ENCODE measurements around the gene WDR5.

The WDR5 gene

GRCh38 chr9:134132208-134132870 lies 3.5 kb upstream of the WDR5 start:
- DNase-seq: no peak

GRCh38 chr9:134134949-134135342 lies 936 bp upstream of the WDR5 start:
- no peak for DNase-seq

DNA sequence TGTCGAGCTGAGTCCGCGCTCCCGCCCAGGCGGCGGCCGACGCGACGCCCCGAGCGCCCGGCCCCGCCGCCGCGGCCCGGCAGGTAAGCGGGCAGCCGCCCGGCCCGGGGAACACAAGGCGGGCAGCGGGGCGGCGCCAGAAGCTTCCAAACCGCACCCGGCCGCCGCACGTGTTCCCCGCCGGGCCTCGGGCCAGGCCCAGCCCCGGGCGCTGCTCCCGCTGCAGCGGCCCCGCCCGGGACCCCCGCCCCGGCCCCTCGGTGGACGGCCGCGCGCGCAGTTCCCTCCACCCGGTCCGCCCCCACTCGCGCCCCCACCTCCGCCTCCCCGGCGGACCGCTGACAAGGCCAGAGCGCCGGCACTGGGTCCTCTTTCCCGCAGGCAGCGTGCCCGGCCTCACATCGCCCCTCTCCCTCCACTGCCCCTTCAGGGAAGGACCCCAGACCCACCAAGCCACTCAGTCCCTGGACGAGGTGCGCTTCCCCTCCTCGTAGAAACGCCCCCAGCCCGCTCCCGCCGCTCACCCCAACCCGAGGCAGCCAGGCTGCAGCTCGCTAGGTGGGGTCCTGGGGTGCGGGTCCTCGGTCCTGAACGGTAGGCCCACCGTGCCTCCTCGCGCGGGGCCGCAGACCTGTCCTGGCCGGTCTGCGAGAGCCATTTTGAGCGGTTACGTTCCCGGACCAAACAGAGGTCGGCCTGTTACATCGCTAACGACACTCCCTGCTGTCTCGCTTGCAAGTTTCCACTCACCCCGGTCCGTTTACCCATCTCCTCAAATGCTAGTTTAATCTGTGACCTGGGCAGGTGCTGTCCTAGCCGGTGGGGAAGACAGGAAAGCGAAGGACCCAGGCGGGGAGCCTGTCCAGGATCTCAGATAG lies 475 bp downstream of the WDR5 start:
- peak; percentile 27 to 28 for DNase-seq

DNA sequence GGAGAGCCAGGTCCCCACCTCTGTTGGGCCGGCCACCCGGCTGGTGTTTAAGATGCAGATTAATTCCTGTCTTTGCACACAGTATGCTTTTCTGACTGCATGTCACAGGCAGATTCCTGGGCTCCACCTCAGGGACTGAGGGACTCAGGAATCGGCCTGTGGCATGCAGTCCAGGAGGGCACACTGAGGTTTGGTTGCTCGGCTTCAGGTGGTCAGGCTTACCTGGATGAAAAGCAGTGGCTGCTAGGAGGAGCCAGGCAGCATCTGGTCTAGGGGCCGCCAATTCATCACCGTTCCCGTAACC lies 1.1 kb downstream of the WDR5 start:
- DNase-seq: no peak

DNA sequence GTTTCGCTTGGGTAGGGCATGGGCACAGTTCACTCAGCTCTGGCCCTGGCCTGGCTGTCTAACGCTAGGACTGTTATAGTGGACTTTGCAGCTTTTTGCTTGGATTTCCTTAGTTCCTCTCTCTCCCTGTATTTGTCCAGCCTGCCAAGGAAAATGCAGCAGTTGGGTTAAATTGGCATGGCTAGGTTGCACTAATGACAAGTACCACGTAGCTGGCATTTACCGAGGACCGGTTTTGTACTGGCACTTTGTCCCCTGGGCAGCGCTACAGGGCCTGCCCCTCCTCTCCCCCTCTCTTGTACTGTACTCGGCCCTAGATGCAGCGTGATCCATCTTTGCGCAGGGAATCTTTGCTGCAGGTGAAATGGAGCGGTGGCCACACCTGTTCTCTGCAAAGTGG lies 2.4 kb downstream of the WDR5 start:
- no peak for DNase-seq

DNA sequence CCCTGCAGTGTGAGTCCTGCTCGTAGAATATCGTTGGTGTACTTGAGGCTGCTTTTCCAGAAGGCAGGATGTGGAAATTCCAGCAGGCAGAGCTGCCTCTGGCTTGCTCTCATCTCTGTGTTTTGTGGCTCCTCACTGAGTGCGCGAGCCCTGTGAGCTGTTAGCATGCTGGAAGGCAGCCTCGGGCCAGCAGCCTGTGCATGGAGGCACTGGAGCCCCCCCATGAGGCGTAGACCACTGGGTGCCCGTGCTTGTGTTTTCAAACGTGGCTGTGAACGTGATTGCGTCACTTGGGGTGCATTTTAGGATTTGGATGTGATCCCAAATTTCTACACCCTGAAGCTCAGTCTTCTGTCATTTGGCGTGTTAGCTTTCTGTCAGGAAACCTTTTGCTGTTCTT lies 3.2 kb downstream of the WDR5 start:
- no peak for DNase-seq

DNA sequence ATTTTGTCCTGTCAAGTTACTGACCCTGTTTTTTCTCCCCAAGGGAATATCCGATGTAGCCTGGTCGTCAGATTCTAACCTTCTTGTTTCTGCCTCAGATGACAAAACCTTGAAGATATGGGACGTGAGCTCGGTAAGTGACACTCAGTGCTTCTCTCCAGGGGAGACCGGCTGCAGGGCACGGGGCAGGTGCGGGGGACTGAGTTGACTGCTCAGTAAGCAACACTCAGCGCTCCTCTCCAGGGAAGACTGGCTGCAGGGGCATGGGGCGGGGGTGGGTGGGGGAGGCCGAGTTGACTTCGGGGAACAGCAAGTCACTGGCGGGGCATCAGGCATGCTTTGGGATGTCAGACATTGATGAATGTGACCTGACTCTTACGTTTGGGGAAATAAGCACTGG lies 6.0 kb downstream of the WDR5 start:
- DNase-seq: no peak

GRCh38 chr9:134144801-134145200 lies 8.9 kb downstream of the WDR5 start:
- no peak for DNase-seq

DNA sequence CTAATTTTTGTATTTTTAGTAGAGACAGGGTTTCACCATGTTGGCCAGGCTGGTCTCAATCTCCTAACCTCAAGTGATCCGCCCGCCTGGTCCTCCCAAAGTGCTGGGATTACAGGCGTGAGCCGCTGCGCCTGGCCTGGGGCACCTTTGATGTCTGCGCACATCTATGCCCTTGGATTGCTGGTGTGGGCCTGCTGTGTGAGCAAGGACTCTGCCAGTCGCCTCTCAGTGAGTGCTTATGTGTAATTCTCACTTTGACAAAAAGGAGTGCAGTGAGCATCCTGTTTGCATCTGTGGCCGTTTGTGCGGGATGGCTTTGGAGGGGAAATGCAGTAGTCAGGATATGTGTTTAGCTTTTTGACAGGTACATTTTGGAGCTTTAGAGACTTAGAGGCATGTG lies 9.4 kb downstream of the WDR5 start:
- DNase-seq: no peak

DNA sequence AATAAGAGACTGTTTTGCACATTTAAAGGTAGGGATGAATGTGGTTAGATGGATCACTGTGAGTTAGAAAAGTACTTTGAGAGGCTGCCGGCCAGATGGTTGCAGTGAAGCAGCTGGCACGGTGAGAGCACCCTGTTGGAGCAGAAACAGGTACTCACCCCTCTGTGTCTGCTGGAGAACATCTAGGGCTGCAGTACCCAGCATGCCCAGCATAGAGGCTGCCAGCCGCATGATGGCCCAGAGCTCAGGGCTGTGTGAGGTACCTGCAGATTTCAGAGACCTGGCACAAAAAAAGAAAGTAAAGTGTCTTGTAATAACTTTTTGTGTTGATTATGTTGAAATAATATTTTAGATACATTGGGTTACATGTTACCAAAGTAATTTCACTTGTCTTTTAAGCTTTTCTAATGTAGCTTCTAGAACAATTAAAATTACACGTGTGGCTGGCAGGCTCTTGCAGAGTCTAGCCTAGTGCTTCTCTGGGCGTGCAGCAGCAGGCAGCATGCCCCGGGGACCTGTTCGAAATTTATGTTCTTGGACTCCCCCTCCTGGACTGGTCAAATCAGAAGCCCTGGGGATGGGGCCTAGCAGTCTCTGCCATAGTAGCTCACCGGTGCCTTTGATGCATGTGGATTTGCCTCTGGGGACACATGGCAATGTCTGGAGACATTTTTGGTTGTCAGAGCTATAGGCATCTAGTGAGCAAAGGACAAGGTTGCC lies 11.1 kb downstream of the WDR5 start:
- DNase-seq: no peak

- DNase-seq: no peak
These were observed 13.5 kb downstream of the WDR5 start for GRCh38 chr9:134149380-134149779.

DNA sequence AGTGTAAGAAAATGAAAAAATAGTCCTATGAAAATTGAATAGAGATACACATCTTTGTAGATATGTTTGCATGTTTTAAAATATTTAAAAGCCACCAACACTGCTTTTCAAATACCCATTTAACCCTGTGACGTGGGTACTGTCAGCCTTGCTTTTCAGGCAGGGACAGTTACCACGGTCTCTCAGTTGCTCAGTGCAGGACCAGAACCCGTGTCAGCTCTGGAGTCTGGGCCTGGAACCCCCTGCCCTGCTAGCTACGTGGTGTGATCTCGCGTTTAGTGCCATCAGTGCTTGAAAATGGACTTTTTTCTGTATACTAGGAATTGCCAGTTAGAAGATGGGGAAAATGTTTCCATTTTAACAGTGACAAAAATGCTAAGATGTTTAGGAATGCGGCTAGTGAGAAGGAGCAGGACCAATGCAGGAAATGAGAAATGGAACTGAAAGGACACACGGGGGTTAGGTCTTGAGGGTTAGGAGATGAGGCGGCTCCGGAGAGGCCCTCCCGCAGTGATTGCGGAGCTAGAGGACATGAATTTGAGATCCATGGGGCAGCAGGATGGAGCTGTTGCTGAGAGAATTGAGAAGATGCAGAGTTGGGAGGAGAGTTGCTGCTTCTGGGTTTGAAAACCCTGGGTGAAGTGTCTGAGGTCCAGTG lies 14.8 kb downstream of the WDR5 start:
- DNase-seq: no peak

DNA sequence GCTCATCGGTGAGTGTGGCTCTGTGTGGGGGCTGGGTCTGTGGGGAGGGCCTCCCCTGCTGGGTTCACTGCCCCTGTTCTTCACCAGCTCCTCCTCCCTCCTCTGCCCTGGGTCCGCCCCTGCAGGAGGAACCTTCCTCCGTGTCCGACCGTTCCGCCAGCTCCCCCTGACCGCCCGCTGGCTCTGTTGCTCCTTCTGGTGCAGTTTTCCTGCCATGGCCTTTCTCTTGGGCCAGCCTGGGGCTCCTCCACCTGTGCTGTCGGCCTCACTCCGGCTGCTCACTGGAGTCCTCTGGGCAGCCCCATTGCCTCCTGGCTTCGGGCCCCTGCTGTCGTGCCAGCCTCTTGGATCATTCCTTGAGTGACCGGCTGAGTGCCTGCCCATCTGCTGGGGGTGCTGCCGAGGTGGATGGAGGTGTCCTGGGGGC lies 16.2 kb downstream of the WDR5 start:
- DNase-seq: no peak

GRCh38 chr9:134152488-134152887 lies 16.6 kb downstream of the WDR5 start:
- no peak for DNase-seq

GRCh38 chr9:134153450-134153849 lies 17.6 kb downstream of the WDR5 start:
- DNase-seq: no peak

DNA sequence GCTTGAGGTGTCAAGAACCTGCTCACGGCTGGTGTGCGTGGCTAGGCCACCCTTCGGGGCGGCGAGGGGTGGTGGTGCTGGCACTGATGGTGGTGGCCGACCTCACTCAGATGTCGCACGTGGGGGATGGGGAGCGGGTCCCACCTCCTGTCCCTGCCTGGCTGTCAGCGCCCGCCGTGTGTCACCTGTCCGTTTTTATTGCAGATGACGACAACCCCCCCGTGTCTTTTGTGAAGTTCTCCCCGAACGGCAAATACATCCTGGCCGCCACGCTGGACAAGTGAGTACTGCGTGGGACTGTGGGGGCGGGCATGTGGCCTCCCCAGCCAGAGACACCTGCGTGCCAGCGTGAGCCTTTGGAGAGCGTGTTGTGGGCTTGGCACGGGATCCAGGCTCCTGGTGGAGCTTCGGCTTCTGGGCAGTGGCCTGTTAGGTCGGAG lies 18.4 kb downstream of the WDR5 start:
- DNase-seq: no peak

DNA sequence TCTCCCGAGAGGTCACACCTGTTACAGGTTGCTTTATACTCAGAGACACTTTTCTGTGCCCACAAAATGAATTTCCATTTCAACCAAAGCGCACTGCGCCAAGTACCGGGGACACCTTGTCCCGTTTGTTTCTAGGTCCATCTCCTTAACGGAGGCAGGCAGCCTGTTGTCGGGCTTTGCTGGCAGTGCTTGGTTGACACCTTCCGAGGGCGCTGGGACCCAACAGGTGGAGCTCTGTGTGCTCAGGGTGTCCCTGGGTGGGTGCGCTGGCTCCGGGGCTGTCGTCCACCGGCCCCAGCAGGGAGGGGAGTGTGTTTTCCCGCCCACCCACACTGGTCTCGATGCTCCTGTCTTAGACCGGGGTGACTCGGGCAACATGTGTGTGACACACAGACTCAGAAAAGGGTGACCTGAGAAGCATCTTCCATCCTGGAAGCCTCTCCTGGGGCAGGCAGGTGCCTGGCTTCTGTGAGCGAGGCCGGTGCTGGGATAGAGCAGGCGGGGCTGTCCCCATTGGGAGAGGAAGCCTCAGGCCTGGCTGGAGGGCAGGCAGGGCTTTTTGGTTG lies 20.0 kb downstream of the WDR5 start:
- DNase-seq: no peak

DNA sequence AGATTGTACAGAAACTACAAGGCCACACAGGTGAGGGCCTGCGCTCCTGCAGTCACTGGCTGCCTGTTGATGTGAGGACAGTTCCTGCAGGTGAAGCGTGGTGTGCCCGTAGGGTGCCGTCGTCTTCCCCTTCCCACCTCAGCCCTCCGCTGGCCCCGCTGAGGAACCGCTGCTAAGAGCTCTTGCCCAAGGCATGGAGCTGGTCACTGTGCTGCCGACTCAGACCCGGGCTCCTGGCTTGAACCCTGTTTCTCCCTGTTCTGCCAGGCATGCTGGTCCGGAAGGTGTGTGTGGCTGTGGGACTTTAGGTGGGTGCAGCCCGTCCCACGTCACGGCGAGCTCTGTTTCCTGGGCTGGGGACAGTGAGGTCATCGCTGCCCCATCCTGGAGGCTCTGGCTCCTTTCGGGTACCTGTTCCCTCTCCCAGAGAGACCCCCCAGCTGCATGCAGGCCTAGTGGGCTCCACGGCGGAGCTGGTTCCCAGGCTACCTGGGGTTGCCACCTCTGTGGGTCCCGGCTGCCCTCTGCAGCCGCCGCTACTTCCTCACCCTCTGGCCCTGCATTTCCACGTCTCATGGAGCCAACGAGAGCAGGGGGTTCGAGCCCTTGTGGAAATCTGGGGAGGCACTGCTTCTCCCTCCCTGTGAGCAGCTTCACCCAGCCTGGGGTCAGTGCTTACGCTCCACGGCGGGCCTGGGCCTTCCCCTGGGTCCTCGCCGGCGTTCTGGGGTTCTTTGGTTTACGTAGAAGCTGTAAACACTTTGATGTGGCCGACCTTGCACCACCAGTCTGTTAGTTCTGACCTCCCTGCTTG lies 20.9 kb downstream of the WDR5 start:
- no peak for DNase-seq

DNA sequence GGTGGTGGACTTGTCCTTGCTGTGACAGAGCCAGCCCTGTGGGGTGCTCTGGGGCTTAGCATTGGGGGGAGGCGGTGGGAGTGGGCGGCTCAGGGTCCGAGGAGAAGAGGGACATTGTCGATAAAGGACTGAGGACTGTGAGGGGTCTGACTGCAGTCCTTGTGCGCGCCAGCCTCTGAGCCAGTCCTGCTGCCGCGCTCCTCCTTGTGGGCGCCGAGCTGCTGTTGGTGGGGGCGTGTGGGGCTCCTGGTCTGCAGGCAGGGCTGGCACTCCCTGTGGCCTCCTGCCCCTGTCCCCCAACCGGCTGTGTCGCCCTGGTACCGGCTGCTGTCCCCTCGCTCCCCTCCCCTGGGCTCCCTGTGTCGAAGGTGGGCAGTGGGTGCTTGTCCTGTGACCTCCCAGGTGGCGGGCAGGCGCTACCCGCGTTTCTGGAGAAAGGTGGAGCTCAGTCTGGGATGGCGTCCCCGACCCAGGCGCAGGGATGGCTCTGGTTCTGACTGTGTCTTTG lies 21.6 kb downstream of the WDR5 start:
- no peak for DNase-seq

DNA sequence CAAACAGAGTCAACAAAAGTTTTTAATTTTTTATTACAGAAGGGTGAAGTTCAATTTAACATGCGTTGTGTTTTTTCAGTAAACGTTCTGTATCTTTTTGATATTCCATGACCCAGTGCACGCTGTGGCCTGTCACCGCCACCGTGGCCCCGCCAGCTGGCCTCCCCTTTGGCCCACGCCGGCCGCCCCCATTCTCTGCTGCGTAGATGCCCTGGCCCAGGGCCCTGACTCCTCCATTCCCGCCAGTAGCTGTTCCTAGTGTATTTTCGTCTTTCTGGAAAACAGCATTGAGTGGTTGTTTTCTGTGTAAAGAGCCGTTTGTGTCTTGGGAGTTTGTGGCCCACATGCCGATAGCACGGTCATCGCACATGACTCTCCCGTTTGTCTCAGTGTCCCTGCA lies 22.4 kb downstream of the WDR5 start:
- DNase-seq: no peak

GRCh38 chr9:134158753-134159392 lies 23.0 kb downstream of the WDR5 start:
- DNase-seq: no peak

Measured in stimulated activated CD4-positive, alpha-beta T cell treated with anti-CD3 and anti-CD28 coated beads, Interleukin-2, amount 100 ng/mL, for 24 hours (primary cell).